RPMI7951 (cell line): ENCODE results near the gene SLC41A2. TPM values are rescaled to one million over a fixed set of nuclear protein-coding genes. Genes with fewer than 3 reads are reported as not detected.
A peak's percentile ranks its signal among the peaks of the same experiment; 100 is the strongest.
"Not testable (repeated sequence)": the region's sequence is repeated elsewhere in the genome, so short reads cannot be mapped to it uniquely, and the experiment has no call there.

ENCODE experiments used
- DNase-seq: peaks from one replicate; pipeline ENCODE4 v3.0.0-alpha.2; 2012; ENCODE audit warnings: low read depth
- total RNA-seq: library from RNA; depleted of rRNA; stranded (reverse); fragments of >200 nt; shearing (Covaris generic); gene quantifications from 2 replicates; pipeline ENCODE4 v1.2.3, GENCODE V29; 2014

SLC41A2 gene
- total RNA-seq, 1 experiment from 2014 or later = 13.6 TPM

DNA sequence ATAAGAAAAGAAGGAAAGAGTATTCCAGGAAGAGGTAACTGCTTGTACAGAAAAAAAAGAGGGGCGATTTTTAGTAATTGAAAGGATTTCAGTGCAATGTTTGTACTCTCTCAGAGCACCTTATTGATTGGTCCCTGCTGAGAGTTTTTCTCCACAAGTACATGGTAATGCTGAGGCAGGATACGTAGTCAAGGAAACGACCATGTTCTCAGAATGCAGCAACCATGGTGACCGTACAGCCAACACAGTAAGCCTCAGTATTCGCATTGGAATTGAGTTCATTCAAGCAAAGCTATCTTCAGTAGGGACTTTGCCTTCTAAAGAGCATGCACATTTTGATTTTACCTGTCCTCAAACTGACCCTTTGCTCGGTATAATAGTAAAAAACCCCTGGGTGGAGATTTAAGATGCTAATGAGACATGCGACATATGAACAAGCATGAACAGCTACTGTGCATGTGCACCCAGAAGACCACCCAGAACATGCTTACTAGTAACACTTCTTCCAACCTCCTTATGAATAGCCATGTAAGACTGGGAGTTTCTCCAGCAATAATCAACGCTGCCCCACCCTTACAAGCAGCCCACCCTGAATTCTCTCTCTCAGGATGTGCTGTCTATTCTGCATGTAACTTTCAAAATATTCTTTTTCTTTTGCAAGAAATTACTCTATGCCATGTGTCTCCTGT, 6.2 kb upstream of the SLC41A2 start:
- DNase-seq = no peak

DNA sequence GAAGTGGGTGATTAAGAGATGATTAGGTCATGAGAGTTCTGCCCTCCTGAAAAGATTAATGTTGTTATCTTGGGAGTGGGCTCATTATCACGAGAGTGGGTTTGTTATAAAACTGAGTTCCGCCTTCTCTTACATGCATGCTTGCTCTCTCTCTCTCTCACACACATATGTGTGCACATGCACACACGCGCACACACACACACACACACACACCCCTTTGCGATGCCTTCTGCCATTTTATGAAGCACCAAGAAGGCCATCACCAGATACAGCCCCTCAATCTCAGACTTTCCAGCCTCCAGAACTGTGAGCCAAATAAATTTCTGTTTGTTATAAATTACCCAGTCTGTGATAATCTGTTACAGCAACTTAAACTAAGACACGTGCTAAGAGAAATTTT, 5.7 kb upstream of the SLC41A2 start:
- DNase-seq = no peak

DNA sequence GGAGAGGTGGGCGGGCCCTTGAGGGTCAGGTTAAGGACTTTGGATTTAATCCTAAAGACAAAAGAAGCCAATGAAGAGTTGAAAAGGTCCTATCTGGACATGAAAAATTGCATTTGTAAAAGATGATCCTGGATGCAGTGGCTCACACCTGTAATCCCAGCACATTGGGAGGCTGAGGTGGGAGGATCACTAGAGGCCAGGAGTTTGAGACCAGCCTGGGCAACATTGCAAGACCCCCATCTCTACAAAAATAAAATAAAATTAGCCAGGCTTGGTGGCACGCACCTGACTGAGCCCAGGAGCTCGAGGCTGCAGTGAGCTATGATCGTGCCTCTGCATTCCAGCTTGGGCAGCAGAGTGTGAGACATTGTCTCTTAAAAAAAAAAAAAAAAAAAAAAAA, 2.4 kb upstream of the SLC41A2 start:
- no peak for DNase-seq

DNA sequence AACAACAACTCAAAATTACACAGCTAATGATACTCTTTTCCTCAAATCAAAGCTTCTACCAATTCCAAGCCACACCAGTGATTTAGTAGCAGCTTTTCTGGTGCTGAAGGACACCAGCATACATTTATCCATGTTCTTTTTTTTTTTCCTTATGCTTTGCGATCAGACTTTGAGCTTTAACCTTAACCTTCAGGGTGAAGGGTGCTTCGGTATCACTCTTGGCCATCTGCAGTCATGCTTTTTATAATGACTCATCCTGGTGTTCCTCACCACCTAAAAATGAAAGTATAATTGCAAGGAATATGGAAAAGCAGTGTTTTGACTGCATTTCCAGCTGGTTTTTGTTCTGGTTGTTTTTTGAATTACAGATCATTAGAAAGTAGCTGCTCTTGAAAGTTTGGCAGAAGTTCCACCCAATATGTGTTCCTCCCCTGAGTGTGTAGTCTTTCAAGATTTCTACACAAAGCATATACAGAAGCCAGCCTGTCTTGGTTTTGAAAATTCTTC, 1.3 kb upstream of the SLC41A2 start:
- peak; percentile 70 for DNase-seq

DNA sequence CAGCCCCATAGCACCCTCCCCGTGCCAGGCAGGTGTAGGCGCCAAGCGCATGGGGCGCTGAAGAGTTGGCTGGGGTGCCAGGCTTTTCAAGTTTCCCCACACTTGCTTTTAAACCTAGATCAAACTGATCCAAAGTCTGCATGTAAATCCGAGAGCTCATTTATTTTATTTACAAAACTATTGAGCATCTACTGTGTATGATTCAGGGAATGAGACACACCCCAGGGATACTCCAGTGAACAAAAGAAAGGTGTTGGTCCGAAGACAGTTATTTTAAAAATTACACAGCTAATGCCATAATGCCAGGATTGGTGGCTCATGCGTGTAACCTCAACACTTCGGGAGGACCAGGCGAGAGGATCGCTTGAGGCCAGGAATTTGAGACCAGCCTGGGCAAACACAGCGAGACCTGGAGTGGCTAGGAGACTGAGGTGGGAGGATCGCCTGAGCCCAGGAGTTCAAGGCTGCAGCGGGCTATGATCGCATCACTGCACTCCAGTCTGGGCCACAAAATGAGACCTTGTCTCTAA, 780 bp upstream of the SLC41A2 start:
- peak; percentile 48 for DNase-seq

DNA sequence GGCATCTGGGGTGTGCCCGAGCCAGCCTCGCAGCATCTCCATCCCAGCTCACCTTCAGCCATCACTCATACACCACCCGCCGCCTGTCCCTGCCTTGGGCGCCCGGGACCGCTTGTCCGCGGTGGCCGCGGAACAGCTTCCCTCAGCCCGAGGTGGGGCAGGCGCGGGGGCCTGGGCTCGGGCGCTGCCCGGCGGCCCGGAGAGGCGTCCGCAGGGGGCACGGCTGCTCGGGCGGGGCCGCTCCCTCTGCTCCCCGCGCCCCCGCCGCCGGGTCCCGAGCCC, 430 bp downstream of the SLC41A2 start:
- DNase-seq = no peak

DNA sequence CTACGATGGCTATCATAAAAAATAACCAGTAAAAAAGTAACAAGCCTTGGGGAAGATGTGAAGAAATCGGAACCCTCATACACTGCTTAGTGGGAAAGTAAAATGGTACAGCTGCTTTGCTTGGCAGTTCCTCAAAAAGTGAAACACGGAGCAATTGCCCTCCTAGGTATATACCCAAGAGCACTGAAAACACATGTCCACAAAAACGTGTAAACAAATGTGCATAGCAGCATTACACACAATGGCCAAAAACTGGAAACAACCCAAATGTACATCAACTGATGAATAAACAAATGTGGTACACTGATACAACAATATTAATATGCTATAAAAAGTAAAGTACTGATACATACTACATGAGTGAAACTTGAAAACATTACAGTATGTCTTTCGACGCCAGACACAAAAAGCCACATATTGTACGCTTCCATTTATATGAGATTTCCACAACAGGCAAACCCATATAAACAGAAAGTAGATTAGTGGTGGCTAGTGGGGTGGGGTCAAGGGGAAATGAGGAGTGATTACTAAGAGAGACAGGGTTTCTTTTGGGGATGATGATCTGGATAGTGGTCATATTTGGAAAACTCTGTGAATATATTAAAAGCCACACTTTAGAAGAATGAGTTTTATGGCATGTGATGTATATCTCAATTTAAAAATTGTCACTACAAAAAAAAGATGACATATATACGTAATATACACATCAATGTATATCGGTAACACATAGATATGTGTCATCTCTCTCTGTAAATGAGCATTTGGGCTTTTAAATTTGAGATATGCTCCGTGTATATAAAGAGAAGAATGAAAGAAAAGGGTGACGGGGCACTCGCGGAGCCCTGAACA, 996 bp downstream of the SLC41A2 start:
- no peak for DNase-seq

DNA sequence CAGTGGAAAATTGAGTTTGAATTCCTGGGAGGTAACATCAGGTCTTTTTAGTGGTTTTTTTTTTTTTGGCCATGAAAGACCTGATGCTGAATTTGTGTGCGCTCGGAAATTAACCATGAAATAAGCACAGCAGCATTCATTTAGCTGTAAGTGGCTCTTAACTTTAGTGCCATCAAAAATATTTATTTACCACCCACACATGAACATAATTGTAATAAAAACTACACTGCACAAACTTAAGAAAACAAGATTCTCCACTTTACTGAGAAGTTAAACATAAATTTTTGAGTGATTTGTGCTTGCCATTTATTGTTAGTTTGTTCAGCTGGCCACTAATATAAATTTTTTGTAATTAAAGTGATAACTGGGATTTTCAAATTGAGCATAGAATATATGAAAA, 2.4 kb downstream of the SLC41A2 start:
- no peak for DNase-seq

DNA sequence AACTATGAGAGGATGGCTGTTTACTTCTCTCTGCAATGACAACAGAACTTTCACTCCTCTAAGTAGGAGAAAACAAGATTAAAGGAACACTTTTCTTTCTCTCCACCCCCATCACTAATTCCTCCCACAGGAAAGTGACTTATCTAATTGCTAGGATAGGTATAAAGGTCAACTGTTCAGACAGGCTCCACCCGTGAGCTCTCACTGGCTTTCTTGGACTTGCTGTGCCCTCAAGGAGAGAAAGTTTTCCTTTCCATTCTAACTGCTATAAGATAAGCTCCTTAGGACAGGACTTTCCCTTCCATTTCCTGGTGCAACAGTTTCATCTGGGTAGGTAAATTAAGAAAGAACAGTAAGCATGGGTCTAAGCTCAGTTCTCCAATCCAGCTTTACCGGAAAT, 4.8 kb downstream of the SLC41A2 start:
- DNase-seq = no peak

DNA sequence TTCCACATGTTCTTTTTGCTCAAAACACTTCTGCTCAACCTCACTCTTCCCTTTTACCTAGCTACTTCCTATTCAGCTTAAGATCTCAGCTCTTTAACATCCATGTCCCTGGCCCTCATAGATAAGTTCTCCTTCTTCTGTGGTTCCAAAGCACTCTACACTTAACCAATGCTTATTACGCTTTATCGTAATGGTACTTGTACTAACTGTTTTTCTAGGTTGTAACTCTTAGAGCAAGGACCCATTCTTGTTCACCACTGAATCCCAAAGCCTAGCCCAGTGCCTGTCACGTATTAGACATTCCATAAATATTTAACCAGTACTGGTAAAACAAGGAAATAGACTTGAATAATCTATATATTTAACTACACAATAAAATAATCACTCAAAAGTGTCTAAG, 5.3 kb downstream of the SLC41A2 start:
- no peak for DNase-seq

DNA sequence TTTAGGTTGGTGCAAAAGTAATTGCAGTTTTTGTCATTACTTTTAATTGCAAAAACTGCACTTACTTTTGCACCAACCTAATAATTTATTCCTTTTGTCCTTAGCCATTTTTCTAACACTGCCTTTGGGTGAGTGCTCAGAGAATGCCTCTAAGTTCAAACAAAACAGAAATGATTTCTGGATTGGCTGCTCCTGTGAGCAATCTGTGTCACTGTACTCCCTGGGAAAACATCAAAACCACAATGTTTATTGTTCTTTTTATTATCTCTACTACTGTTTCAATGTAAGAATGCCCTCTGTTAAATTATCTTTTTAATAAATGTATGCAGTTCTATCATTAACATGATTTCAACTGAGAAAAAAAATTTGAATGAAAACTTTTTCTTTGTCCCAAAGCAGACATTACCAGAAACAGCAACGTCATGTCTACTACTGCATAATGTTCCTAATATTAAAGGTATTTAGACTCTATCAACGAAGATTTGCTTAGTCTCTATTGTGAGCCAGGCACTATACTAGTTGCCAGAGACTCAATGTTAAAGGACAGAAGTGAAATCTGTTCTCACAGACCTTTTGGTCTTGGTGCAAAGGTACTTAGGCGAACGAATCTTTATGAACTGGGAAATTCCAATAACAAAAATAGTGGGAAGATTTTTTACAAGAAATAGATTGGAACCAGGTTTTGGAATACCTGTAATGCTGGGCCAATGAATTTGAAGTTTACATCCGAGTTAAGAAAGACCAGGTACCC, 6.2 kb downstream of the SLC41A2 start:
- no peak for DNase-seq

DNA sequence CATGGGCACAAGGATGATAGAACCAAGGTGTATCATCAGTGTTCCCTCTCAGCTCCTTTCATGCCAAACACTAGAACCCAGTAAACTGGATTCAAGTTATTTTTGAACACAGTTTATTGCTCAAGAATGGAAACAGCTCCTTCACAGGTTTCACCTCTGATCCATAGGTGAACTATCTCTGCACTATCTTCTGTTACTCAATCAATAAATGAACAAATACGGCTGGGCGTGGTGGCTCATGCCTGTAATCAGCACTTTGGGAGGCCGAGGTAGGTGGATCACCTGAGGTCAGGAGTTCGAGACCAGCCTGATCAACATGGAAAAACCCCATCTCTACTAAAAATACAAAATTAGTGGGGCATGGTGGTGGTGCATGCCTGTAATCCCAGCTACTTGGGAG, 9.4 kb downstream of the SLC41A2 start:
- DNase-seq = not testable (repeated sequence)

DNA sequence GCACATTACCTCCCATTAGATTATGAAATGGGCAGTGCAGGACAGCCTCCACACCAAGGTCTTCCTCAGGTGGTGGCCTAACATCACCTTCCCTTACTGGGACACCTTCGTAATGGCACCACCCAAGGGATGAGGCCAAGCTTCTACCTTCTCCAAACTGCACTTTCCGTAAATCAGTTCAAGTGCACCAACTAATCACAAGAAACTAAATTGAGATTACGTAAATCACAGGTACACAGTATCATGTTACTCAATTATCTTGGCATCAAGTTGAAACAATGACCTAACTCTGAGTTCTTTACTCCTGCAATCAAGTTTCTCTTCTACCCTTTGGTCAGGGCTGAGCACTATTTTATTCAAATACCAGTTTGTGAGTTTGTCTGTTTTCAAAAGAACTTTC, 13.8 kb downstream of the SLC41A2 start:
- DNase-seq = no peak

DNA sequence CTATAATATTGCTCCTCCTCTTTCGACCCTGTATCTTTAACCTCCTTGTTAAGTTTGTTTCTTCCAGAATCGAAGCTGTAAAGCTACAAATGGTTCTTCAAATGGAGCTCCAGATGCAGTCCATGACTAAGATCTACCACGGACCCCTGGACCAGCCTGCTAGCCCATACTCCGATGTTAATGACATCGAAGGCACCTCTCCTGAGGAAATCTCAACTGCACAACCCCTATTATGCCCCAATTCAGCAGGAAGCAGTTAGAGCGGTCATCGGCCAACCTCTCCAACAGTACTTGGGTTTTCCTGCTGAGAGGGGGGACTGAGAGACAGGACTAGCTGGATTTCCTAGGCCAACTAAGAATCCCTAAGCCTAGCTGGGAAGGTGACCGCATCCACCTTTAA, 14.7 kb downstream of the SLC41A2 start:
- not testable (repeated sequence) for DNase-seq

DNA sequence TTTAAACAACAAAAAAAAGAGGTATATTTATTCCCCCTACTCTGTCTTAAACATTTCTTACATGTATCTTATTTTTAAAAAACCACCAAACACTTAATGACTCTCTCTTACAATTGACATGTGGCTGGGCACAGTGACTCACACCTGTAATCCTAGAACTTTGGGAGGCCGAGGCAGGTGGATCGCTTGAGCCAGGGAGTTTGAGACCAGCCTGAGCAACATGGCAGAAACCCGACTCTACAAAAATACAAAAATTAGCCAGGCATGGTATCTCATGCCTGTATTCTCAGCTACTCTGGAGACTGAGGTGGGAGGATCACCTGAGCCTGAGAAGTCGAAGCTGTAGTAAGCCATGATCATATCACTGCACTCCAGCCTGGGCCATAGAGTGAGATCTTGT, 16.0 kb downstream of the SLC41A2 start:
- no peak for DNase-seq

DNA sequence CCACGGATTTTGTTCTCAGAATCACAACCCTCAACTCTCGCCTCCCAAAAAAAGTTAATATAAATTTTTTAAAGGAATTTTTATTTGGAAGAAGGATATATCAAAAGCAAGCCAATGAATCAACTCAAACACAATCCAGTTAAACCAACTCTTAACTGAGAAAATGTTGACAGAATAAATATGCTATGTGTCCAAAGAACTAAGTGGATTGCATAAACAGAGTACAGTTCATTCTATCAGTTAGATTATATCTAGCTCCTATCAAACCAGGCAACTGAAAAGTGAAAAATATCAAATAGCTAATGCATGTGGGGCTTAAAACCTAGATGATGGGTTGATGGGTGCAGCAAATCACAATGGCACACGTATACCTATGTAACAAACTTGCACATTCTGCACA, 16.6 kb downstream of the SLC41A2 start:
- no peak for DNase-seq

DNA sequence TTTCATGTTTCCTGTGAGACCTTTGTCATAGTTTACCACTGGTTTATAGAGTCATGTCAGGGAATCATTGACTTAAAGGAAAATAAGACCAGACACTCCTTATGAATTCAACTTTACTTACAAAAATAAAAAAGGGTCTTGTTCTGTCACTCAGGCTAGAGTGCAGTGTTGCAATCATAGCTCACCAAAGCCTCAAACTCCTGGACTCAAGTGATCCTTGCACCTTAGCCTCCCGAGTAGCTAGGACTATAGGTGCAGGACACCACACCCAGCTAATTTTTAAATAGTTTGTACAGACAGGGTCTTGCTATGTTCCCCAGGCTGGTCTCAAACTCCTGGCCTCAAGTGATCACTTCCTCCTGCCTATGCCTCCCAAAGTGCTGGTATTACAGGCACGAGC, 19.0 kb downstream of the SLC41A2 start:
- DNase-seq = no peak

DNA sequence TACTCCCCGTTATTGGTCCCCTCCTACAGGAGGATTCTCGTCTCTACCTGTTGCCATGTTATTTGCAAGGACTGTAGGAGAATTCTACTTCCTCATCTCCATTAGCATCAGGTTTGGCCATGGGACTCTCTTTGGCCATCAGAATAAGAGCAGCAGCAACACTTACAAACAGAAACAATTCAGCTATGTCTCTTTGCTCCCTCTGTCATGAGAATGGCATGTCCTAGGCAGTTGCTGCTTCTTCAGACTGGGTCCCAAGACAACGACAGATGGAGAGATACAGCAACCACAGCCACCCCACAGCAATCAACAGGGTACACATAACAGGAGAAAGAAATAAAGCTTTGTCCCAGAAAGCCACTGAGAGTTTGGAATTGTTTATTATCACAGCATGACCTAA, 19.7 kb downstream of the SLC41A2 start:
- no peak for DNase-seq

DNA sequence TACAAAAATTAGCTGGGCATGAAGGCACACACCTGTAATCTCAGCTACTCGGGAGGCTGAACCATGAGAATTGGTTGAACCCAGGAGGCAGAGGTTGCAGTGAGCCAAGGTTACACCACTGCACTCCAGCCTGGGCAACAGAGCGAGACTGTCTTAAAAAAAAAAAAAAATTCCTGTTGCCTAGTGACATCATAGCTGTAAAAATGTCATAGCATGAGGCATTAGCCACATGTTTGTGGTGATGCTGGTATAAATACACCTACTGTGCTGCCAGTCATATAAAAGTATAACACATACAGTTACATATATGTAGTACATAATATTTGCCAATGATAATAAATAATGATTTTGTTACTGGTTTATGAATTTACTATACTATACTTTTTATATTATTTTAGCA, 22.2 kb downstream of the SLC41A2 start:
- DNase-seq = no peak

DNA sequence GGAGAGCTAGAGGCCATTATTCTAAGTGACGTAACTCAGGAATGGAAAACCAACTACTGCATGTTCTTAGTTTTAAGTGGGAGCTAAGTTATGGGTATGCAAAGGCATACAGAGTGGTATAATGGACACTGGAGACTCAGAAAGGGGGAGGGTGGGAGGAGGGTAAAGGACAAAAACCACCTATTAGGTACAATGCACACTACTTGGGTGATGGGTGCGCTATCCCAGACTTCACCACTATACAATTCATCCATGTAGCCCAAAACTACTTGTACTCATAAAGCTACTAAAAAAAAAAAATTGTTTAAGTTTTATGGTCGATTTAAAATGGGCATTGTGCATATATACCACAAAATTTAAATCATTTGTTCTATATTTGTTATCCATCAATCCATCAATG, 24.3 kb downstream of the SLC41A2 start:
- no peak for DNase-seq

DNA sequence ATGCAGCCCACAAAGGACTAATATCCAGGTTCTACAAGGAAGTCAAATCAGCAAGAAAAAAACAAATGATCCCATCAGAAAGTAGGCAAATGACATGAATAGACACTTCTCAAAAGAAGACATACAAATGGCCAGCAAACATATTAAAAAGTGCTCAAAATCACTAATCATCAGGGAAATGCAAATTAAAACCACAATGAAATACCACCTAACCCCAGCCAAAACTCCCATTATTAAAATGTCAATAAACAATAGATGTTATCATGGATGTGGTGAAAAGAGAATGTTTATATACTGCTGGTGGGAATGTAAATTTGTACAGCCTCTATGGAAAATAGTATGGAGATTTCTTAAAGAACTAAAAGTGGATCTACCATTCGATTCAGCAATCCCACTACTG, 25.0 kb downstream of the SLC41A2 start:
- no peak for DNase-seq
